Measurements from ENCODE around the gene DOCK4.

Gene DOCK4

DNA sequence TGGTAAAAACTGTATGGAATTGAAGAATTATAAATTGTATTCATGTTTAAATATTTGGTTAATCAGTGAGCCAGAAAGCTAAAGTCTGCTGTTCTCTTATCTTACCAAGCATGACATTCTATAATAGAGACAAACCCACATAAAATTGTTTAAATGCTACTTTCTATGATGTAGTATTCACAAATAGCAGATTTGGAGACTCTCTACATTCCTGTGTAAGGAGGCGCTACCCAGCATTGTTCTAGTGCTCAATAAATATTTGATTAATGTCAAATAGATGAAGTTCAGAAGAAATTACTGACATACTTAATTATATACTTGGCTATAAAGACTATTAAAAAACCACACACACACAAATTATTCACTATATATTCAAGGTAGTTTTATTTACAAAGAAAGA is 49.8 kb downstream of the DOCK4 start:
- DNase-seq = no peak

DNA sequence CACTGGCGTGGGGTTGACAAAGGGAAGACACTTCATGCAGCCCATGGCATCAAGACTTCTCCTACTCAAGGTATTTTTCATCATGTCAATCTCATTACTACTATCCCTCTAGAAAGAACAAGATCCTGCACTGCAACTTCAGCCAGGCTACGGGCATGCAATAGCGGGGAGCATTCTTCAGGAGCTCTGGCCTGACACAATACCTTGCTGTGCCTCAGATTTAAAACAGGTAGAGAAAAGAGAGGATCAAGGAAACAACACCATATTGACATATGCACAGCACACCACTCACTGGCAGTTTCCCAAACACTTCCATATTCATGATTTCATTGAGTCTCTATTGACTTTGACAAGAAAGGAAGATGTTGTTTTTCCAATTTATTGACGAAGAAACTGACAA is 51.5 kb downstream of the DOCK4 start:
- DNase-seq = no peak

DNA sequence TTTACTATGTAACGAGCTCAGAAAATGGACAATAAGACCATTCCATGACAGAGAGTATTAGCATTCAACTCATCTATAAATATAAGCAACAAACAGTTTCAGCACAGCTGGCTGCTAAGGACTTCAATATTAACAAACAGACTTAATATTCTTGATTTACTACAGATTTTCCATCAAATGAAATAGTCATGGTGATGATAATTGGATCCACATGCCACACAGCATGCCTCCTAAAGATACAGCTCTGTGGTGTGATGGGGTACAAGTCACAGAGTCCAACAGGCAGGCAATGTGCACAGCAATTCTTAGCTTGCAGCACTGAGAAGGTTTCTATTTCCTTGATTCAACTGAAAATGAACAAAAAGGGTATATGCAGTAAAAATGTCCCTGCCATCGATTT is 54.0 kb downstream of the DOCK4 start:
- DNase-seq = no peak

DNA sequence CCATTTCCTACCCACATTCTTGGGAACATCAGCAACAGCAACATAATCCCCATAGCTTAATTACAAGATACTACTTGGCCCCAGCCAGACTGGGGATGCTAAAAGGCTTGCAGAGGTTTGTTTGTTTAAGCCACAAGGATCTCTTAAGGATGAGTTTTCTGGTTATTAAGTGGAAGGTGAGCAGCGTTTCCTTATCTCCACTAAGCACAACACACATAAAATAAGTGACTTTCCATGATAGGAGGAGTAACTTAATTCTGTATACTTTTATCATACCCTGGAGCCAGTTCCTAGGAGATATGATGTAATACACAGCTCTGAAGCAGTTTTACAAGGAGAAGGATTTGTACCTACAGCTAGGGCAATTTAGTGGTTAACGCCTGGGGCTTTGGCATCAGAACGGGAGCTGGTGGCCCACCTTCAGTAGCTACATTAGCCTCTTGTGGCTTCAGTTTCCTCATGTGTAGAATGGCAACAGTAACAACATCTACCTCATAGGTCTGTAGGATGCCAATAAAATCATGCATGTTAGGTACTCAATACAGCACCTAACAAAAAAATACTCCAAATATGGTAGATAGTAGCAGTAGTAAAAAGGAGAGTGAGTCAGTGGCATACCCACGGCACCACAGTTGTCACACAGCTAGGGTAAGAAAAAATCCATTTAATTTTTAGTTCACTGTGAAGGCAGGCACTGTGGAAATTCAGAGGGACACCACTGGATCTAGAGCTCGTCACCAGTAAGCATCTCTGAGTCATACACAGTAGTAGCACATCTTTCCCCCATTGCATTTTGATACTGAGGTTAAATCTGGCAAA is 55.2 kb downstream of the DOCK4 start:
- no peak for DNase-seq

DNA sequence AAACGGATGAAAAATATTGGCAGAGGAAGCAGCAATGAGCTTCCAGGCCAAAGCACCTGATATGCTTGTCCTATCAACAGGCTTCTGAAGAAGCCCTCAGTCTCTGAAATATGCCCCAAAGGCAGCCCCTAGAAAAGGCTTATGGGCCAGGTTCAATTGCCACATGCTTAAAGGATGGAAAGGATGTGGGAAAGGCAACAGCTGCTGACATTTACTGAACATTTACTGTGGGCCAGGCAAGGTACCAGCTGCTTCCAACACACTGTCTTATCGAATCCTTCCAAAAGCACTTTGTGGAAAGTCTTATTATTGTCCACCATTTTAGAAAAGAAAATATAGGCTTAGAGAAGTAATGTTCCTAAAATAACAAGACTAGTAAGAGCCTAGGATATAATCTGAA is 56.5 kb downstream of the DOCK4 start:
- DNase-seq = no peak

DNA sequence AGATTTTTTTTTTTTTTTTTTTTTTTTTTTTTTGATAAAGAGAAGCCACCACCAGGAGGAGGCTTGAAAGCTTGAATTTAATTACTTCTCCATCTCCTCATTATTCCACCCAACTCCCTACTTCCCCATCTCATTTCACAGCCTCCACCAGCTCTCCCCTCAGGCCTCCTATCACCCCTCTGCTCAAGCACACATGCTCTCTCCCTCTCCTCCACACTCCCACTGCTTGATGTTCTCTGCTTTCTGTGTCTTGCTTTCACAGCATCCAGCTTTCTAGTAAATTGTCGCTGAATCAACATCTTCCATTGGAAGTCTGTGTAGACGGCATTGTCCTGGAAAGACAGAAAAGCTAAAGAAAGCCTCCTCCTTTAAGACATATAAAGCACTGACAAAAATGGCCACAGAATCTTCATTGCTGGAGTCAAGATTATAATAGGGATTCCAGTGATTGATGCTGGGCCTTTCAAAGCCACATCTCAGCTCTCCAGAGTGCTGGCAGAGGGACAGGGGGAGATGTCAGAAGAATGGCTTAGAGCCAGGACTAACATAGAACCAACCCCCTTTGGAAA is 58.3 kb downstream of the DOCK4 start:
- DNase-seq = no peak

DNA sequence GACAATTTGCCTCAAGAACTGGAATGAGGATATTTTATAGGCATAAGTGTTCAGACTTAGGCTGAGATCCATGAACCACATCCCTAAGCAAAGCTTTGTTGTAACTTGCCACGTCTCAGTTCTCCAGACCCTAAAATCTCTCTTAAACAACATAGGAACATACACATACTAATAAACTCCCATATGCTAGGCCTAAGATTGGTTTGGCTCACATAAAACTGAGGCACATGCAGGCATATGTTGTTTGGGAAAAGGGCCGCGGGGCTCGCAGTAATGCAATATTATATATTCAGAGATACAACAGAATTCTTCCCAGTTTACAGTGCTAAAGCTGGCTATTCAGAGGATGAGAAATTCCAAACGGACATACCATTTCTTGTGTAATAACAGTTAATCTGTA is 61.0 kb downstream of the DOCK4 start:
- no peak for DNase-seq

DNA sequence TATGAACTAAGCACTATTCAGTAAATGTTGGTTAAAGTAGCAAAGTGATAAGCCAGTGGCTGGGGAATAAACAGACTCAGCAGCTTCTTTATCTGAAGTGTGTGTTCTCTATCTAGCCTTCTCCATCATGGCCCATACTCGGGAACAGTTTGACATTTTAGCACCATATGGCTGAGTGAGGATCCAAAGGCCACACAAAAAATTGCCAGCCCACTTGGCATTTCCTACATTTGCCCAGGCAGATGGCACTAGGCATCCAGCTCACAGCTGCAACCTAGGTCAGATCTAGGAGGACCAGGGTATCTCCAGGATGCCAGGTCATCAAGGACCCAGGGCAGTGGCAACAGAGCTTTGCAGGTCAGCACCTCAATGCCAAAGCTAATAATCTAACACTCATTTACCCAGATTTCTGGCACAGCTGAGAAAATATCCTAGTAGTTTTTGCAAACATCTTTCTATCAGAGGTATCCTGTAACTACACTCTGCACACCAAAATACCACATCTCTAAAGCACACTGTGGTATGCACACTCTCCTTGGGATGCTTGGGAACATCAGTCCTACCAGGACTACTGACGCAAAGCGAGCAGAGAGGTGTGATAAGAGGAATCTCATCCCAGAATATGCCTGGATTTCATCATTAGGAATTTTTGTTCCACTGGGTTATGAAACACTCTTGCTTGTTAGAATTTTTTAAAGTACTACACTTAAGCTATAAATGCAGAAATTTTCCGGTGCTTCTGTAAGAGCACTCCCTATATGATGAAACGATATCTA is 61.7 kb downstream of the DOCK4 start:
- DNase-seq = no peak

DNA sequence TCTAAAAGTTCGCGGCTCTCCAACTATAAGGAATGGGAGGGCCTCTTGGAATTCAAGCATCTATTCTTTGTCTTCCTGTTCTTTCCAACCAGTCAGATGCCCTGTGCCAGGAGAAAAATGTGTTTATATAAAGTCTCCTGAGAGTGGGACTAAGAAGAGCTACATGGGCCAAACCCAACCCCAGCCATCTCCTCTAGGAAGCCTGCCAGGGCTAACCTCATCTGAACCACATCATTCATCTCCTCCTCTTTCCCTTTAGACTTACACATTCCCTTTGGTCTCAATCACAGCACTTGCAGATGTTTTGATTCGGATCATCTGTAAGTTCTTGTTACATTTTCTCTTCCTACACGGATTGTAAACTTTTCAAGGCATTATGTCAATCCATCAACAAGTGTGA is 62.6 kb downstream of the DOCK4 start:
- DNase-seq = no peak

DNA sequence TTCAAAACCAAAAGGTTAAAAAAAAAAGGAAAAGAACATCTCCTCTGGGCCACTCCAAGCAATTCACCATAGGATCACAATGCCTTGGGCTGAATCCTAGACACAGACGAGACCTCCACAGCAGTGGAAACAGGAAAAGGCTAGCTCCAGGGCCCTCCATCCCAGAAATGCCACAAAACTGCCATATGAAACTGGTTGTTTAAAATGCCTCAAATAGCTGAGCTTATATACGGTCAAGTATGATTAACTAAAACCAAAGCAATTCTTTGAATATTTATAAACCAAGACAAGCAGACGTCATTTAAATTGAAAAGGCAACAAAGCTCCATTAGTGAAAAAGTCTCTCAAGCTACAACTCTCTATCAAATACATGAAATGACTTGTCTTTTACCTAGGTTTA is 63.1 kb downstream of the DOCK4 start:
- no peak for DNase-seq

DNA sequence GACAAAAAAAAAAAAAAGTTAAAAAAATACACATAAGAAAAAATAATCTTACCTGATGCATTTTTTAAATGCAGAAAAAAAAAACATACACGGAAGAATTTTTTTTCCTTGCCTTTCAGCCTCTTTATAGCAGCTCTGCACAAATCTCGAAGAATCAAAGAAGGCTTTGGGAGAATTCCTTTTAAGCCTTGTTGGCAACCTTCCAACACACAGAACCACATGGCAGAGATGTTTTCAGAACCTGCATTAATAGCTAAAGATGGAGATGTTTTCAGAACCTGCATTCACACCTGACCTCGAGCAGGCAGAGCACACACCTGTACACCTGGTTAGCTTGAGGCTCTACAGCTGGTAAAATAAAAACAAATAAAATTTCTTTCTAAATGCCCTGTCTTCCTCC is 65.6 kb downstream of the DOCK4 start:
- DNase-seq = no peak

DNA sequence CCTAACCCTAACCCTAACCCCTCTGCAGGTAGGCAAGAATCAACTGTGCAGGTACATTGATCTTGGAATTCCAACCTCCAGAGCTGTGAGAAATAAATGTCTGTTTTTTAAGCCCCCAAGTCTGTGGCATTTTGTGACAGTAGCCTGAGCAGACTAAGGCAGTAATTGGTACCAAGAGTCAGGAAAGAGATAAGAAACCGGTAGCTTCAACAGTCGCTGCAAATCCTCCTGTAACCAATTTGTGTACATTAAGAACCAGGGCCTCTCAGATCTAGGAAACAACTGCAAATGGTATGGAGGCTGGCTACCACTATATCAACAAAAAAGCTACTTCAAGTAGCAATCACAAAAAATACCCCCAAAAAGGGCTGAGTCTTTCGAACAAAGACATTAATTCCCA is 67.3 kb downstream of the DOCK4 start:
- no peak for DNase-seq

DNA sequence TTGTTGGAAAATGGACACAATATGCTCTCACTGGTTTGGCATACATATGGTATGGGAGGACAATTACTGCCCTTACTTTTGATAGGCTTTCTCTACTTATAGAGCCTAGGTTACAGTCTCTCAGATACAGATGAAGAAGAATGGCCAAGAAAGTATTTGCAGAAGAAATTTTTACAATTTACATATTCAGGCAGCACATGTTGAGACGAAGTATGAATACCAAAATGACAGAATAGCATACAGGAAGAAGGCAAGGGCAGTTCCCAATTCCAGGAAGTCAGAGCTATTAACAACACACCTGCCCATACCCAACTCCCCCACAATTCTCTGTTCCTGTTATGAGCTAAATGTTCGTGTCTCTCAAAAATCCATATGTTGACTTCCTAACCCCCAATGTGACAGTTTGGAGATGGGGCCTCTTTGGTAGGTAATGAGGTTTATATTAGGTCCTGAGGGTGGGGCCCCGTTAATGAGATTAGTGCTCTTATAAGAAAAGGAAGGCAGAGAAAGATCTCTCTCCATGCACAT is 67.8 kb downstream of the DOCK4 start:
- no peak for DNase-seq

DNA sequence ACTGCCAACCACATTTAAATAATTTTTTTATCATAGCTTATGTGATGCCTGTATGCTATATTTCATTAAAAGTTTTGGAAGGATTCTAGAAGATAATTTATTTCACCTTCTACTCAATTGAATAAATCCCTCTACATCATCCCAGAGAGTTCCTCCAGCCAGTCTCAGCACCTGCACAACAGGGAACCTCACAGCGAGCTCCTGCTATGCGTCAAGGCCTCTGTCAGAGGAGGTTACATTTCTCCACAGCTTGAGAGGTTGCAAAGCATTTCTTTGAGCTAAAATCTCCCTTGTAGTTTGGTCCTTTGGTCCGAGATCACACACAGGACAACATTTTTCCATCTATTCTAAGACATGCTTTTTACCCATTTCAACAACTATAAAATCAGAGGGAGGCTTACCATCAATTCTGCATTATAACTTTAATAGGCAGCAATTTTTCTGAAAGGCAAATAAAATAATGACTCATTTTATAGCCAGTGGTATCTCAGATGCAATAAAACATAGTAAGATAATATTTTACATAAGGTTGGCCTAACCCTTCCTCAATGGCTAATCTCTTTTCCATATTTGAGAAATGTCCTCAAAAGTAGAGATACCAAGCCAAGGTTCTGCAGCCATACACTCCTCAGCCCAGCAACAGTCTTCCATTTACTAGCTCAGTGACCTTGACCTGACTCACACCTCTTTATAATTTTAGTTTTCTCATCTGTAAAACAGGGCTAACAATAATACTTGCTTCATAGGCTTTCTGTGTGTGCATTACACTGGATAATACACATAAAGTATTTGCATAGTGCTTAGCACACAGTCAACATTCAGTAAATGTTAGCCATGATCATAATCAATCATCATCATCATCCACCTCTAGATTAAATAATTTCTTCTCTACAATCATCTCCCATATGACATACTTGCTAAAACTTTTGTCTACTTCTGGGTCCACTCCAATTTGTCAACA is 68.8 kb downstream of the DOCK4 start:
- no peak for DNase-seq

DNA sequence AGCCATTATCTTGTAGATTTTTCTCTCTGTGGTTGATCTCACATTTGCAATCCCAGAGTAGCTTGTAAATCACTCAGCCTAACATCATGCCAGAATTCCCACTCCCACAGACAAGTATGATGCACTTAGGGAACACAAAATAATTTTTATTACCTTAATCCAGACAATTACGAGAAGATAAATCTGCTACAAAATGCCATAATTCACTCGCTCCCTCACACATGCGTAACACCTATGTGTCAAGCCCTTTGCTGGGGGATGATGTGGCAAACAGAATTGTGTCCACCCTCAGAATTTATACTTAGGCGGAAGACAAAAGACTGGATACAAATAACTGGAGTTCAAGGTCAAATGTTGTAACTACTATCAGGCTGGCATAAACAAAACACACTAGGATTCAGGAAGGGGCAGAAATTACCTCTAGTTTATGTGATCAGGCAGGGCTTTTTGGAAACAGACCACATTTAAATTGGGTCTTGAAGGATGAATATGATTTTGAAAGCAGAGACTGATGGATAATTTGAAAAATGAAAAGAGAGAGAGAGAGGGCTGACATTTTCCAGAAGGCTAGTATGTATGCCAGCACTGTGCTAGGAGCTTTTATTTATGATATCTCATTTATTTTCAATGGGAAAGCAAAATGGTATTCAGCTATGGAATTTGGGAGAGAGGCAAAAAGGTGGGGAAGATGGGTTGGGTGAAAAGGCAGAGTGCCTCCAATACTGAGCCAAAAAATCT is 69.8 kb downstream of the DOCK4 start:
- DNase-seq = no peak

DNA sequence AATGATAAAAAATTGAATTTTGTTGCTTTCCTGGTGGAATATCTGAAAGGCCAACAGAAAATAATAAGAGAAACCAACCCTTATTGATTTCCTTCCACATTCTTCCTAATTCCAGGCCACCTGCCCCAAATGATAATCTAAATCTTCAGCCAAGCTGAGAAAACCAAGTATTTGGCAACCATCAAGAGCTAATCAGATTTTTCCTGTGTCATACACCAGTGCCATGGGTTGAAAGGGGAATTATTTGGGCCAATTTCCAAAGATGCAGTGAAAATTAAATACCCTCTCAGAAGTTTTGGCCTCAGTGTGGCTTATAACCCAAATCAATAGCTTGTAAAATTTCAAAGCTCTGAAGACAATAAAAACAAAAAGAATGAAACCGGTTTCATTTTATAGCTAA is 70.4 kb downstream of the DOCK4 start:
- no peak for DNase-seq

DNA sequence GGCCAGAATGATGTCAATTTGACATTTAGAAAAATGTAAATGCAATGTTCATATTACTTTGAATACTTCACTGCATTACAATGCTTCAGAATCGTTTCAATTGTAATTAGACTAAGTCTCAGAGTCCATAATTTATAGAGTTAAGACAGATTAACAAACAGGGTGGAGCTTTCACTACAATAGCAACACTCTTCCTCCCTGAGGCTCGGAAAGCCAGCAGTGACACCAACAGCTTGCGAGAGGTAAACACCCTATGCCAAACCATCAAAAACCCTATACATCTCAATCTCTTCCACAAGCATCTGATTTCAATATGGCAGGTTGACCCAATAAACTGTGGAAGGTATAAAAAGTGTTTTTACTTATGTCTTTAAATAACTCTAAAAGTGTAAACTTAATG is 72.2 kb downstream of the DOCK4 start:
- DNase-seq = no peak

DNA sequence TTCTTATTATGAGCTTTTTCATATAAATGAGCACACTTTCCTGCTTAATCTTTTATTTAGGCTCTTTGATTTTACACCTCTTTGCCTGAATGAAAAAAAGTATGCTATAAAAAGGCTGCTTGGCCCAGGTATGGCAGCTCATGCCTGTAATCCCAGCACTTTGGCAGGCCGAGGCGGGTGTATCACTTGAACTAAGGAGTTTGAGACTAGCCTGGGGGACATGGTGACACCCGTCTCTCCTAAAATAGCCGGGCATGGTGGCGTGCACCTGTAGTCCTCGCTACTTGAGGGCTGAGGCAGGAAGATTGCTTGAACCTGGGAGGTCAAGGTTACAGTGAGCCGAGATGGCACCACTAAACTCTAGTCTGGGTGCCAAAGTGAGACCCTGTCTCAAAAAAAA is 72.9 kb downstream of the DOCK4 start:
- DNase-seq = no peak

DNA sequence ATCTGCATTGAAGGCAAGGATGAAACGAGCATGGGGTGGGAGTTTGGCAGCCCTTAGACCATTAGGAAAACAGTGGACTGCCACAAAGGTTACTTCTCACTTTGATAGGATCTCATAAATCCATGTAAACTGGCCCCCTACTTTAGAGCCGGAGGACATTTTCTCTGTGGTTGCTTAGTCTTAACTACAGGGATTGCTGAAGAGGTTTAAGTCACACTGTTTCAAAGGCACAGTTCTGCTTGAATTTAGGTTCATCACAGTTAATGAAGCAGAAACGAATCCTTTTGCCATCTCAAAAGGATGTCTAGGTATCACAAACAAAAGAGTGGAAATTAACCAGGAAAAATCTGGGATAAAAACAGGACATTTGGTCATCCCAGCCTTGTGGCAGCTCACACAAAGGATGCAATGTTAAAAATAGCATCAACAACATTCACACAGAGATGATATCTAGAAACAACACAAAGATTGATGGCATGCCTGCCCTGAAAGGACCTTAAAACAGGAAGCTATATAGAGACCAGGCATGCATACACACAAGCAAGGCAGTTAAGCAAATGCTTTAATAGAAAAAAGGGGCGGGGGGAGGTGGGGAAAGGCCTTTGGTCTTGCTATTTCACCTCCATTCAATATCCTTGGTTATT is 74.0 kb downstream of the DOCK4 start:
- DNase-seq = no peak

DNA sequence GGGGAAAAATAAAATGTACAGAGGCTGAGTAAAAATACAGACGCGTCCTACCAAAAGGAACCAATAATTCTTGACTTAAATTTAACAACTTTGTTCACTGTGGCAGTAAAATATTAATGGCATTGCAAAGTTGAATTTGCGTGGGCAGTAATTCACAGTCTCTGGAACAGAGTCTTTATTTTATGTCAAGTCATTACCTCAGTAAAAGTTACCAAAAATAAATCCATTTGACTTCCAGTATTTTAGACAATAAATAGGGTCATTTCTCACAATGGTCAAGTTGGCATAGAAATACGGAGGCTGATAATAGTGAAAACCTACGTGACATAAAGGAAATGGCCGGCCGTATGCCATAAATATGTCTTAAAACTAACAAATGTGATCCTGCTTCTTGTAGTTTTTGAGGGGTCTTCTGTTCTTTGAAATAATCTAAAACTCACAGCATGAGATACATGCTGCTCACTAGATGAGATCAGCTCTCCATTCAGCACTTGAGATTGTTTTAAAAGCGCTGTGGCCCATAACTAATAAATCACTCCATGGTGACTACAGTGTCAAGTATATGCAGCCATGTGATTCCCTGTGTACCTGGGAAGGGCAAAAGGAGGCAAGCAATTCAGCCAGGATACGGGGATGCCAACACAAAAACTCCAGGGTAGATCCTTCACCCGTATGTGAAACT is 75.3 kb downstream of the DOCK4 start:
- no peak for DNase-seq
